HL-60 (cell line): ENCODE data around the gene XRN2.

Experiments used
- CTCF ChIP-seq: IDR thresholded peaks from one replicate; pipeline ENCODE4 v1.5.1; 2011; ENCODE audit warnings: low read length, control low read depth, inconsistent platforms; ENCODE audit not compliant: insufficient read depth
- GABPA ChIP-seq: IDR thresholded peaks from 2 replicates; pipeline ENCODE4 v1.6.1; 2012; ENCODE audit warnings: low read depth
- POLR2AphosphoS5 ChIP-seq: IDR thresholded peaks from 2 replicates; pipeline ENCODE4 v1.6.1; 2012; ENCODE audit warnings: low read depth
- SPI1 ChIP-seq: IDR thresholded peaks from 2 replicates; pipeline ENCODE4 v1.6.1; 2012; ENCODE audit warnings: low read depth, mild to moderate bottlenecking, borderline replicate concordance

- TF ChIP-seq CTCF (no peak), POLR2AphosphoS5 (no peak), GABPA (no peak), SPI1 (no peak)
Measured at GRCh38 chr20:21421601-21422236, 118.6 kb downstream of the XRN2 start.
